AG04449 (cell line): Measurements from ENCODE around the gene SERPINC1.

Source experiments
- CTCF ChIA-PET: fragments of 350-600 bp; formaldehyde crosslinking; extraction: SDS; loops from one replicate; lab custom pipeline; 2021; ENCODE audit warnings: antibody characterized with exemption; lab: Yijun Ruan, JAX
- POLR2A ChIA-PET: fragments of 400-600, 350-600 bp; formaldehyde crosslinking; extraction: SDS; loops from one replicate; lab custom pipeline; 2020; ENCODE audit warnings: antibody characterized with exemption, inconsistent platforms; lab: Yijun Ruan, JAX
- DNase-seq: peaks from one replicate; pipeline ENCODE4 v3.0.0-alpha.2; 2010; ENCODE audit warnings: low read depth, low spot score
- H3K4me3 ChIP-seq: 2 replicates; pipeline ENCODE4 v1.5.1; 2011; ENCODE audit warnings: low read depth, mild to moderate bottlenecking, control low read depth, low read length
- CTCF ChIP-seq: IDR thresholded peaks from one replicate; pipeline ENCODE4 v1.5.1; 2011; ENCODE audit warnings: mild to moderate bottlenecking, moderate library complexity, low read length, control low read depth, inconsistent platforms; ENCODE audit not compliant: insufficient read depth; ENCODE audit errors: missing control alignments

Gene SERPINC1

GRCh38 chr1:173917635-173918493, 737 bp upstream of the SERPINC1 start:
- no peak for DNase-seq
- CTCF ChIA-PET, result no interaction called here
- no peak for TF ChIP-seq CTCF
- POLR2A ChIA-PET, result no interaction called here
- no peak overlapping the region for H3K4me3 ChIP-seq

- DNase-seq, result no peak
- ChIA-PET POLR2A (no interaction called here), CTCF (no interaction called here)
Observed at GRCh38 chr1:173916667-173917066, 460 bp downstream of the SERPINC1 start.

GRCh38 chr1:173915596-173915995, 1.5 kb downstream of the SERPINC1 start:
- no peak overlapping the region for H3K4me3 ChIP-seq
- no peak for TF ChIP-seq CTCF
- no peak for DNase-seq
- POLR2A ChIA-PET, result no interaction called here
- CTCF ChIA-PET, result interaction anchor here (1.0 kb wide), 1 partner anchor 38 kb away, joined by 3 read pairs; no protein-coding TSS in a partner anchor

More at GRCh38 chr1:173916667-173917066, 460 bp downstream of the SERPINC1 start:
- no peak overlapping the region for H3K4me3 ChIP-seq
- TF ChIP-seq CTCF, result no peak

GRCh38 chr1:173914366-173914871, 2.7 kb downstream of the SERPINC1 start:
- POLR2A ChIA-PET, result no interaction called here
- CTCF ChIA-PET, result interaction anchor here (0.8 to 1.3 kb wide), 4 partner anchors 10 to 39 kb away, joined by 3 to 4 read pairs (median 4); no protein-coding TSS in a partner anchor
- no peak for DNase-seq
- no peak overlapping the region for H3K4me3 ChIP-seq
- TF ChIP-seq CTCF, result peak; percentile 38

GRCh38 chr1:173913111-173913510, 4.0 kb downstream of the SERPINC1 start:
- POLR2A ChIA-PET, result no interaction called here
- DNase-seq, result no peak
- H3K4me3 ChIP-seq, result no peak overlapping the region
- no peak for TF ChIP-seq CTCF
- CTCF ChIA-PET, result interaction anchor here (1.3 kb wide), 1 partner anchor 20 kb away, joined by 4 read pairs; no protein-coding TSS in a partner anchor
